Measurements from ENCODE around the gene CDKAL1. TPM values are rescaled to one million over a fixed set of nuclear protein-coding genes. Genes with fewer than 3 reads are reported as not detected.

Gene CDKAL1
- total and polyA plus RNA-seq, 8 donors: 13.6 to 20.7 (median 17.5) TPM

GRCh38 chr6:21082091-21082490, 547.8 kb downstream of the CDKAL1 start:
- no peak for TF ChIP-seq CTCF (IDR thresholded peaks at IDR 0.05)
- Histone ChIP-seq H3K36me3 (no peaks in the 10 kb centered on the region), H3K9me3 (peaks cover 0 to 3% of the 10 kb centered on the region in 2 donors), H3K27me3 (no peaks in the 10 kb centered on the region), H3K4me3 (no peak overlapping the region), H3K27ac (no peak overlapping the region), H3K4me1 (no peaks in the 10 kb centered on the region)
- ATAC-seq (no peak), DNase-seq (no peak)
- intact Hi-C loops (cut with DNase I): no loop called here

GRCh38 chr6:21083708-21084107, 549.5 kb downstream of the CDKAL1 start:
- DNase-seq (no peak), ATAC-seq (no peak)
- intact Hi-C loops (cut with DNase I): no loop called here
- no peak overlapping the region for H3K27ac ChIP-seq
- H3K4me3 ChIP-seq: no peak overlapping the region
- no peaks in the 10 kb centered on the region for H3K27me3 ChIP-seq
- TF ChIP-seq CTCF (IDR thresholded peaks at IDR 0.05): no peak
- H3K4me1 ChIP-seq: no peaks in the 10 kb centered on the region
- H3K9me3 ChIP-seq: no peaks in the 10 kb centered on the region
- H3K36me3 ChIP-seq: no peaks in the 10 kb centered on the region

GRCh38 chr6:21084656-21085055, 550.4 kb downstream of the CDKAL1 start:
- Histone ChIP-seq H3K4me1 (no peaks in the 10 kb centered on the region), H3K36me3 (no peaks in the 10 kb centered on the region), H3K9me3 (no peaks in the 10 kb centered on the region), H3K27ac (no peak overlapping the region), H3K27me3 (no peaks in the 10 kb centered on the region), H3K4me3 (no peak overlapping the region)
- intact Hi-C loops (cut with DNase I): no loop called here
- TF ChIP-seq CTCF (IDR thresholded peaks at IDR 0.05): no peak
- DNase-seq (no peak), ATAC-seq (no peak)

GRCh38 chr6:21085211-21085610, 551.0 kb downstream of the CDKAL1 start:
- H3K27me3 ChIP-seq: no peaks in the 10 kb centered on the region
- H3K4me3 ChIP-seq: no peak overlapping the region
- H3K27ac ChIP-seq: no peak overlapping the region
- no peaks in the 10 kb centered on the region for H3K9me3 ChIP-seq
- TF ChIP-seq CTCF (IDR thresholded peaks at IDR 0.05): no peak
- no peaks in the 10 kb centered on the region for H3K36me3 ChIP-seq
- no peak for DNase-seq
- no peak for ATAC-seq
- H3K4me1 ChIP-seq: no peaks in the 10 kb centered on the region
- intact Hi-C loops (cut with DNase I): no loop called here

- no peaks in the 10 kb centered on the region for H3K9me3 ChIP-seq
- H3K4me3 ChIP-seq: no peak overlapping the region
- H3K27me3 ChIP-seq: no peaks in the 10 kb centered on the region
- H3K36me3 ChIP-seq: no peaks in the 10 kb centered on the region
- DNase-seq (no peak), ATAC-seq (no peak)
- no peak for TF ChIP-seq CTCF (IDR thresholded peaks at IDR 0.05)
- intact Hi-C loops (cut with DNase I): no loop called here
- no peak overlapping the region for H3K27ac ChIP-seq
- no peaks in the 10 kb centered on the region for H3K4me1 ChIP-seq
Observed at GRCh38 chr6:21085643-21086042, 551.4 kb downstream of the CDKAL1 start.
